ENCODE measurements around the gene CST7. TPM values are rescaled to one million over a fixed set of nuclear protein-coding genes. Genes with fewer than 3 reads are reported as not detected.

The CST7 gene
- total and polyA plus RNA-seq, 2 donors (not counting 3 experiments of a cell fraction or from before 2014, with no cell fraction given) = not detected

DNA sequence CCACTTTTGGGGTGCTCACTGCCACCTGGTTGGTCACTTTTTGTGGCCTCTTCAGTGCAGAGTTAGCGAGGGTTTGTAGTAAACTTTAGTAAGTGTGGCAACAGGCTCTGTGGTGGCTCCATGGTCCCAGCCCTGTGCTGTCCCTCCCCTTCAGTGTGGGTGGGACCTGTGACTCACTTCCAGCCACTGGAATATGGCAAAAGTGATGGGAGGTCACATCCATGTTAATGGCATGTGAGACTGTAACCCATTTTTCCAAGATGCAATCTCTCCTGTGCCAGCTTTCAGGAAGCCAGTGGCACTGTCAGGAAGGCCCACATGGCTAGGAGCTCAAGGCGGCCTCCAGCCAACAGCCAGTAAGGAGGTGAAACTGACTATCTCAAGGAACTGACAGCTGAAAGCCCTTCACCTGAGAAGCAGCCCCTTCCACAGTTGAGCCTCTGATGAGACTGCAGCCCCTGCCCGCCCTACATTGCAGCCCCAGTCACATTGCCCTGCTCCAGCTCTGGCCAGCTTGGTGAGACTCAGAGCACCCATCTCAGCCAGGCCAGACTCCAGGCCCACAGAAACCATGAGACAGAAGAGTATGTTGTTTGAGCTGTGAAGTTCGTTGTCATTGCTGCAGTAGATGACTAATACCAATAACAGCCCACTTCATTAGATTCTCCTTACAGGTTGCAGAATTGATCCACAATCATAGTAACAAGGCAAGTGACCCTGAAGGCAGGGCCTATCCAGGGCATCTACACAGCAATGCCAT, 13.1 kb upstream of the CST7 start:
- DNase-seq (ENCODE audit: low read depth, low spot score) = no peak
- Histone ChIP-seq H2AFZ (ENCODE audit: low read depth, low read length) (no peak overlapping the region), H3K36me3 (ENCODE audit: control insufficient read depth in 2 of 2, extremely low read depth in 1 of 2, insufficient read depth in 2 of 2, low read length in 2 of 2) (no peaks in the 10 kb centered on the region), H3K9ac (replicated peaks; ENCODE audit: extremely low read depth, insufficient read depth, low read length) (no peak overlapping the region), H3K4me2 (ENCODE audit: insufficient read depth, low read length) (no peak overlapping the region), H3K9me3 (replicated peaks; ENCODE audit: control insufficient read depth, insufficient read depth, low read length) (no peaks in the 10 kb centered on the region), H3K27ac (ENCODE audit: insufficient read depth, low read depth, low read length) (no peak overlapping the region), H3K79me2 (ENCODE audit: control insufficient read depth, insufficient read depth, low read length) (no peaks in the 10 kb centered on the region), H3K4me1 (ENCODE audit: control insufficient read depth, extremely low read depth, insufficient read depth, low read length) (no peaks in the 10 kb centered on the region), H3K9me1 (replicated peaks; ENCODE audit: control insufficient read depth, extremely low read depth, insufficient read depth, low read length) (no peaks in the 10 kb centered on the region), H3K4me3 (replicated peaks in 1 of 3; ENCODE audit: insufficient read depth in 1 of 3, low read depth in 1 of 3, low read length in 3 of 3) (no peak overlapping the region), H3K27me3 (ENCODE audit: control insufficient read depth in 2 of 2, insufficient read depth in 2 of 2, low read length in 2 of 2) (no peaks in the 10 kb centered on the region), H4K20me1 (replicated peaks; ENCODE audit: control insufficient read depth, extremely low read depth, insufficient read depth, low read length) (no peaks in the 10 kb centered on the region)
- TF ChIP-seq POLR2A (IDR thresholded peaks at IDR 0.05; ENCODE audit: low read depth, low read length) (no peak), MYC (IDR thresholded peaks at IDR 0.05; ENCODE audit: low read depth, low read length) (no peak), EZH2 (IDR thresholded peaks at IDR 0.05; ENCODE audit: borderline replicate concordance, low read depth, low read length, severe bottlenecking) (no peak)
- TF ChIP-seq, protein P1, sequence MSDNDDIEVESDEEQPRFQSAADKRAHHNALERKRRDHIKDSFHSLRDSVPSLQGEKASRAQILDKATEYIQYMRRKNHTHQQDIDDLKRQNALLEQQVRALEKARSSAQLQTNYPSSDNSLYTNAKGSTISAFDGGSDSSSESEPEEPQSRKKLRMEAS (IDR thresholded peaks at IDR 0.05; ENCODE audit: insufficient read depth, insufficient read length) = no peak
- intact Hi-C loops (cut with micrococcal nuclease) = no loop called here
- ChIA-PET POLR2A (no interaction called here), CTCF (no interaction called here)
- dilution Hi-C loops (cut with MboI; ENCODE audit: extremely low pct_ligation_motif_present, low sequenced_read_pairs) = no loop called here
- no peak for FAIRE-seq
- BruUV-seq (replicated peaks) = no TSS peak

DNA sequence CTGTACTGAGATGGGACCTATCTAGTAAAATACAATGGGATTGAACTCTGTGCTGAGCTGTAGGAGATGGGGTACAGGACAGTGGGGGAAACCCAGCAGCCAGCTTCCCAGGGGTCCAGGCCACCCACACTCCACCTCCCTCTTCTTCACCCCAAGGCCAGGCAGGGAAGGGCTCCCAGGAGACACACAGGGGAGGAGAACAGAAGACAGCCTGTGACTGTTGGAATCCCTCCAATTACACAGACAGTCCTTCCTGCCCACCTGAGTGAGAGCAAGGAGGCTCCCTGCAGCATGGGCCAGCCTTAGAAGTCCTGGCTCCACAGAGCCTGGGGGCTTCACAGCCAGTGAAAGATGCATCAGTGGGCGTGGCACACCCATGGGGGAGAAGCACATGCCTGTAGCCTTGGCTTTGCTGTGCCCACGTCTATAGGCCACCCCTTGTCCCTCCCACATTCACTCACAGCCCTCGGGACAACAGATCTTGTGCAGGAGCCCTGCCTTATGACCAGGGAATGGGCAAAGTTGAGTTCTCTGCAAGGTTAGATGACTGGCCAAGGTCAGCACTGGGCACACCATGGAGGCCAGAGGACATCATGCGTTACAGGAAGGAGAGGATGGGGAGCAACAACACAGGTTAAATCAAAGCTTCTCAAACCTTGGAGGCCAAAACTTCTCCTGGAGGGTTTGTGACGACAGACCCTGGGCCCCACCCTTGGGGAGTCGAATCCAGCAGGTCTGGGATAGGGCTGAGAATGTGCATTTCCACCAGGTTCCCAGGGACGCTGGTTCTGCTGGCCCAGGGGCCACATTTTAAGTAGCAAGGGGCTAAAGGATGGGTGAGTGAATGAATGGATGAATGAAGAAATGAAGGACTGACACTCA, 12.3 kb upstream of the CST7 start:
- H3K9me3 ChIP-seq (replicated peaks; ENCODE audit: control insufficient read depth, insufficient read depth, low read length) = no peaks in the 10 kb centered on the region
- FAIRE-seq (no peak), DNase-seq (ENCODE audit: low read depth, low spot score) (no peak)
- POLR2A ChIA-PET = no interaction called here
- H4K20me1 ChIP-seq (replicated peaks; ENCODE audit: control insufficient read depth, extremely low read depth, insufficient read depth, low read length) = no peaks in the 10 kb centered on the region
- no peak overlapping the region for H2AFZ ChIP-seq (ENCODE audit: low read depth, low read length)
- no peaks in the 10 kb centered on the region for H3K79me2 ChIP-seq (ENCODE audit: control insufficient read depth, insufficient read depth, low read length)
- no peaks in the 10 kb centered on the region for H3K4me1 ChIP-seq (ENCODE audit: control insufficient read depth, extremely low read depth, insufficient read depth, low read length)
- no peak overlapping the region for H3K27ac ChIP-seq (ENCODE audit: insufficient read depth, low read depth, low read length)
- H3K4me2 ChIP-seq (ENCODE audit: insufficient read depth, low read length) = no peak overlapping the region
- H3K9ac ChIP-seq (replicated peaks; ENCODE audit: extremely low read depth, insufficient read depth, low read length) = no peak overlapping the region
- dilution Hi-C loops (cut with MboI; ENCODE audit: extremely low pct_ligation_motif_present, low sequenced_read_pairs) (no loop called here), intact Hi-C loops (cut with micrococcal nuclease) (no loop called here)
- TF ChIP-seq FOS (IDR thresholded peaks at IDR 0.05; ENCODE audit: borderline replicate concordance, insufficient read depth, low read length) = no peak
- TF ChIP-seq POLR2AphosphoS5 (IDR thresholded peaks at IDR 0.05; ENCODE audit: insufficient read depth, low read depth, low read length) = no peak
- TF ChIP-seq GATA2 (IDR thresholded peaks at IDR 0.05; ENCODE audit: insufficient read depth, insufficient read length, low read depth, low read length) = no peak
- TF ChIP-seq, protein P2, sequence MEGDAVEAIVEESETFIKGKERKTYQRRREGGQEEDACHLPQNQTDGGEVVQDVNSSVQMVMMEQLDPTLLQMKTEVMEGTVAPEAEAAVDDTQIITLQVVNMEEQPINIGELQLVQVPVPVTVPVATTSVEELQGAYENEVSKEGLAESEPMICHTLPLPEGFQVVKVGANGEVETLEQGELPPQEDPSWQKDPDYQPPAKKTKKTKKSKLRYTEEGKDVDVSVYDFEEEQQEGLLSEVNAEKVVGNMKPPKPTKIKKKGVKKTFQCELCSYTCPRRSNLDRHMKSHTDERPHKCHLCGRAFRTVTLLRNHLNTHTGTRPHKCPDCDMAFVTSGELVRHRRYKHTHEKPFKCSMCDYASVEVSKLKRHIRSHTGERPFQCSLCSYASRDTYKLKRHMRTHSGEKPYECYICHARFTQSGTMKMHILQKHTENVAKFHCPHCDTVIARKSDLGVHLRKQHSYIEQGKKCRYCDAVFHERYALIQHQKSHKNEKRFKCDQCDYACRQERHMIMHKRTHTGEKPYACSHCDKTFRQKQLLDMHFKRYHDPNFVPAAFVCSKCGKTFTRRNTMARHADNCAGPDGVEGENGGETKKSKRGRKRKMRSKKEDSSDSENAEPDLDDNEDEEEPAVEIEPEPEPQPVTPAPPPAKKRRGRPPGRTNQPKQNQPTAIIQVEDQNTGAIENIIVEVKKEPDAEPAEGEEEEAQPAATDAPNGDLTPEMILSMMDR (IDR thresholded peaks at IDR 0.05; ENCODE audit: extremely low read depth in 1 of 2, insufficient read depth in 1 of 2, low read depth in 1 of 2, low read length in 2 of 2) = no peak
- TF ChIP-seq, protein P1 (IDR thresholded peaks at IDR 0.05; ENCODE audit: insufficient read depth, insufficient read length) = no peak
- TF ChIP-seq JUN (IDR thresholded peaks at IDR 0.05; ENCODE audit: borderline replicate concordance, insufficient read depth, insufficient read length, low read depth) = no peak
- no peaks in the 10 kb centered on the region for H3K9me1 ChIP-seq (replicated peaks; ENCODE audit: control insufficient read depth, extremely low read depth, insufficient read depth, low read length)
- no TSS peak for BruUV-seq (replicated peaks)
- CTCF ChIA-PET = no interaction called here
- no peak overlapping the region for H3K4me3 ChIP-seq (replicated peaks in 1 of 3; ENCODE audit: insufficient read depth in 1 of 3, low read depth in 1 of 3, low read length in 3 of 3)
- no peaks in the 10 kb centered on the region for H3K36me3 ChIP-seq (ENCODE audit: control insufficient read depth in 2 of 2, extremely low read depth in 1 of 2, insufficient read depth in 2 of 2, low read length in 2 of 2)
- no peaks in the 10 kb centered on the region for H3K27me3 ChIP-seq (ENCODE audit: control insufficient read depth in 2 of 2, insufficient read depth in 2 of 2, low read length in 2 of 2)

All from endothelial cell of umbilical vein (primary cell).